HTERT RPE-1 (cell line): ENCODE data around the gene ZIM2.

ENCODE experiments used
- in situ Hi-C: fragments of 300-500 bp; cut with MboI; formaldehyde crosslinking; loops from 4 replicates; pipeline ENCODE4 v1.14.3; 2020; ENCODE audit warnings: low sequenced_read_pairs

The ZIM2 gene

GRCh38 chr19:56839652-56840450, 675 bp downstream of the ZIM2 start:
- in situ Hi-C loops: no loop called here

GRCh38 chr19:56838909-56839651, 1.4 kb downstream of the ZIM2 start:
- in situ Hi-C loops: no loop called here

GRCh38 chr19:56838024-56838908, 2.3 kb downstream of the ZIM2 start:
- in situ Hi-C loops: no loop called here

GRCh38 chr19:56837492-56838023, 3.0 kb downstream of the ZIM2 start:
- in situ Hi-C loops: no loop called here

GRCh38 chr19:56837004-56837403, 3.5 kb downstream of the ZIM2 start:
- in situ Hi-C loops: no loop called here

GRCh38 chr19:56836059-56836458, 4.5 kb downstream of the ZIM2 start:
- in situ Hi-C loops: no loop called here

GRCh38 chr19:56835401-56835800, 5.1 kb downstream of the ZIM2 start:
- in situ Hi-C loops: no loop called here

GRCh38 chr19:56834564-56835375, 5.8 kb downstream of the ZIM2 start:
- in situ Hi-C loops: no loop called here

GRCh38 chr19:56832352-56832928, 8.1 kb downstream of the ZIM2 start:
- in situ Hi-C loops: no loop called here

- in situ Hi-C loops: no loop called here
These were observed 9.3 kb downstream of the ZIM2 start for GRCh38 chr19:56831255-56831654.

- in situ Hi-C loops: no loop called here
These were observed 10.9 kb downstream of the ZIM2 start for GRCh38 chr19:56829596-56829995.

- in situ Hi-C loops: no loop called here
These were observed 12.8 kb downstream of the ZIM2 start for GRCh38 chr19:56827708-56828107.

- in situ Hi-C loops: no loop called here
These were observed 16.6 kb downstream of the ZIM2 start for GRCh38 chr19:56823956-56824355.

GRCh38 chr19:56823417-56823816, 17.1 kb downstream of the ZIM2 start:
- in situ Hi-C loops: no loop called here

GRCh38 chr19:56822755-56823154, 17.8 kb downstream of the ZIM2 start:
- in situ Hi-C loops: no loop called here

- in situ Hi-C loops: no loop called here
These were observed 18.9 kb downstream of the ZIM2 start for GRCh38 chr19:56821675-56822074.

GRCh38 chr19:56821209-56821608, 19.3 kb downstream of the ZIM2 start:
- in situ Hi-C loops: no loop called here

GRCh38 chr19:56819166-56819565, 21.4 kb downstream of the ZIM2 start:
- in situ Hi-C loops: no loop called here

GRCh38 chr19:56814656-56815055, 25.9 kb downstream of the ZIM2 start:
- in situ Hi-C loops: no loop called here

- in situ Hi-C loops: no loop called here
These were observed 27.0 kb downstream of the ZIM2 start for GRCh38 chr19:56813531-56813930.
